ENCODE results near the gene ASAP2.

Gene ASAP2

DNA sequence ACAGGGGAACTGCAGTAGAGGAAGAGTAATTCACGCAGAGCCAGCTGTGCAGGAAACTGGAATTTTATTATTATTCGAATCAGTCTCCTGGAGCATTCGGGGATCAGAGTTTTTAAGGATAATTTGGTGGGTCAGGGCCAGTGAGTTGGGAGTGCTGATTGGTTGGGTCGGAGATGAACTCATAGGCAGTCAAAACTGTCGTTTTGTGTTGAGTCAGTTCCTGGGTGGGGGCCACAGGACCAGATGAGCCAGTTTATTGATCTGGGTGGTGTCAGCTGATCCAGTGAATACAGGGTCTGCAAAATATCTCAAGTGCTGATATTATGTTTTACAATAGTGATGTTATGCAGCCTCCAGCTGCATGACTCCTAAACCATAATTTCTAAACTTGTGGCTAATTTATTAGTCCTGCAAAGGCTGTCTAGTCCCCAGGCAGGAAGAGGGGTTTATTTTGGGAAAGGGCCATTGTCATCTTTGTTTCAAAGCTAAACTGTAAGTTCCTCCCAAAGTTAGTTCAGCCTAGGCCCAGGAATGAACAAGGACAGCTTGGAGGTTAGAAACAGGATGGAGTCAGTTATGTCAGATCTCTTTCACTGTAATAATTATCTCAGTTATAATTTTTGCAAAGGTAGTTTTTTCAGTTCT lies 67.0 kb downstream of the ASAP2 start:
- no peaks in the 10 kb centered on the region for H3K36me3 ChIP-seq (replicated peaks)
- no peaks in the 10 kb centered on the region for H3K27me3 ChIP-seq (replicated peaks)
- H3K4me3 ChIP-seq (ENCODE audit: low read depth, low read length): no peak overlapping the region
- no peak for DNase-seq
- in situ Hi-C loops (cut with HindIII; ENCODE audit: low pct_ligation_motif_present, low sequenced_read_pairs): no loop called here
- no peak overlapping the region for H3K27ac ChIP-seq
- TF ChIP-seq CTCF (IDR thresholded peaks at IDR 0.05; ENCODE audit: low read depth, low read length, missing control alignments): no peak

DNA sequence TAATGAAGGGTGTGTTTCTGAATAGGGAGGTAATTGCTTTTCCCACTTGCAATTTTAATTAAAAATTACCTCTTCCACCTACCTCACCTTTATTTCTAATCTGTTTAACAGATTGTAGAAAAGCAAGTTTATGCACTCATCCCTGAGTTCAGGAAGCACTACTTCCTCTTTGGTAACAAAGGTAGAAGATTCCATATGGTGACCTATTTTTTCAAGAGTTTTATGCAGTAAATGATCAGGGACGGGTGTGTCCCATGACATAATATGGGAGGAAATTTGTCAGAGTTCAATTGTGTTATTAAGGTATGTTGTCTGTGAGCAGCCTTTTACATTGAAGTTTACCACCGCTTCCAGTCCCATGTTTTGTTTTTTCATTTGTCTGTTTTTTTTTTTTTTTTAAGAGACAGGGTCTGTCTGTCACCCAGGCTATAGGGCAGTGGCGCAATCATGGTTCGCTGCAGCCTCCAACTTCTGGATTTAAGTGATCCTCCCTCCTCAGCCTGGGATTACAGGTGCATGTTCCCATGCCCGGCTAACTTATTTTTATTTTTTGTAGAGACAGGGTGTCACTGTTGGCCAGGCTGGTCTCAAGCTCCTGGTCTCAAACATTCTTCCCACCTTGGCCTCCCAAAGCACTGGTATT lies 68.2 kb downstream of the ASAP2 start:
- no peak for DNase-seq
- no peak for TF ChIP-seq CTCF (IDR thresholded peaks at IDR 0.05; ENCODE audit: low read depth, low read length, missing control alignments)
- Histone ChIP-seq H3K4me3 (ENCODE audit: low read depth, low read length) (no peak overlapping the region), H3K27ac (no peak overlapping the region), H3K36me3 (replicated peaks) (peaks cover 4% of the 10 kb centered on the region), H3K27me3 (replicated peaks) (no peaks in the 10 kb centered on the region)
- in situ Hi-C loops (cut with HindIII; ENCODE audit: low pct_ligation_motif_present, low sequenced_read_pairs): no loop called here

GRCh38 chr2:9275399-9275798 lies 68.8 kb downstream of the ASAP2 start:
- in situ Hi-C loops (cut with HindIII; ENCODE audit: low pct_ligation_motif_present, low sequenced_read_pairs): no loop called here
- TF ChIP-seq CTCF (IDR thresholded peaks at IDR 0.05; ENCODE audit: low read depth, low read length, missing control alignments): no peak
- Histone ChIP-seq H3K36me3 (replicated peaks) (peaks cover 6% of the 10 kb centered on the region), H3K27ac (no peak overlapping the region), H3K27me3 (replicated peaks) (no peaks in the 10 kb centered on the region), H3K4me3 (ENCODE audit: low read depth, low read length) (no peak overlapping the region)
- DNase-seq: no peak

GRCh38 chr2:9276074-9276473 lies 69.5 kb downstream of the ASAP2 start:
- H3K4me3 ChIP-seq (ENCODE audit: low read depth, low read length): no peak overlapping the region
- DNase-seq: no peak
- TF ChIP-seq CTCF (IDR thresholded peaks at IDR 0.05; ENCODE audit: low read depth, low read length, missing control alignments): no peak
- no peak overlapping the region for H3K27ac ChIP-seq
- H3K27me3 ChIP-seq (replicated peaks): no peaks in the 10 kb centered on the region
- peaks cover 6% of the 10 kb centered on the region for H3K36me3 ChIP-seq (replicated peaks)
- in situ Hi-C loops (cut with HindIII; ENCODE audit: low pct_ligation_motif_present, low sequenced_read_pairs): no loop called here

DNA sequence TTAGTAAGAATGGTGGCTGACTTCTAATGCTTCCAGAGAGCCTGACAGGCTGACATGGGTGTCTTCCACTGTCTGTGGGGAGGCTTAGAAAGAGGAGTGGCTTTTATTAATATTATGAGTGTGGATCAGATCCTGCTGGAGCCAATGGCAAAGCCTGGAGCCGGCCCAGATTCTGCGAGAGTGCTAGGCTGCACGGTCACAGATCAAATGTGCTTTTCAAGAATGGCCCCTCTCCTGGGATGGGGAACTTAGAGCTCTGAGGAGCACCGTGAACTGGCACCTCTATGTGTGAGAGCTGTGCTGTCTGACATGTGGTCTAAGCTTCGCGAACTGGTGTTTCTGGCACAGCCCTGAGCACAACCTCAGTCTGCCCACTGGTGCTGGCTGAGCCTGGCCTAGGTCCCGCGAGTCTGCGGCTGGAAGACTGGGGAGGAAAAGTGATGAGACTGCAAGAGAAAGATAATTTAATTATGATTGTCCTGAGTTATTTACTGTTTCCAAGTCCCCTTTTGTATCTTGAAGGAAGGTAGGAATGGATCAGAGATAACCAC lies 70.4 kb downstream of the ASAP2 start:
- TF ChIP-seq CTCF (IDR thresholded peaks at IDR 0.05; ENCODE audit: low read depth, low read length, missing control alignments): no peak
- H3K36me3 ChIP-seq (replicated peaks): peaks cover 12% of the 10 kb centered on the region
- no peak overlapping the region for H3K27ac ChIP-seq
- no peaks in the 10 kb centered on the region for H3K27me3 ChIP-seq (replicated peaks)
- H3K4me3 ChIP-seq (ENCODE audit: low read depth, low read length): no peak overlapping the region
- in situ Hi-C loops (cut with HindIII; ENCODE audit: low pct_ligation_motif_present, low sequenced_read_pairs): no loop called here
- no peak for DNase-seq

Data from brain microvascular endothelial cell (primary cell).